HG02840 (cell line): ENCODE data around the gene FLNA.
"Not testable (repeated sequence)": the region's sequence is repeated elsewhere in the genome, so short reads cannot be mapped to it uniquely, and the experiment has no call there.

Experiments used
- ATAC-seq: cut with Tn5 transposase; IDR thresholded peaks from one replicate; pipeline ENCODE4 v1.9.1; 2021; ENCODE audit warnings: mild to moderate bottlenecking, moderate library complexity, moderate number of reproducible peaks; ENCODE audit not compliant: unreplicated experiment, low FRiP score

Gene FLNA

GRCh38 chrX:154309041-154309775 lies 65.2 kb downstream of the FLNA start:
- ATAC-seq: no peak

- ATAC-seq: no peak
These were observed 66.1 kb downstream of the FLNA start for GRCh38 chrX:154308108-154308946.

- no peak for ATAC-seq
These were observed 67.2 kb downstream of the FLNA start for GRCh38 chrX:154307202-154307601.

GRCh38 chrX:154305541-154306205 lies 68.8 kb downstream of the FLNA start:
- no peak for ATAC-seq

GRCh38 chrX:154304846-154305245 lies 69.6 kb downstream of the FLNA start:
- no peak for ATAC-seq

- ATAC-seq: no peak
These were observed 71.0 kb downstream of the FLNA start for GRCh38 chrX:154303476-154303875.

- not testable (repeated sequence) for ATAC-seq
These were observed 71.4 kb downstream of the FLNA start for GRCh38 chrX:154302998-154303397.

GRCh38 chrX:154300816-154301215 lies 73.6 kb downstream of the FLNA start:
- no peak for ATAC-seq
